HepG2 (cell line): ENCODE data around the gene GAL3ST3. TPM values are rescaled to one million over a fixed set of nuclear protein-coding genes. Genes with fewer than 3 reads are reported as not detected.

Source experiments
- AGO1 ChIP-seq: fragments of 200-400 bp; formaldehyde crosslinking; IDR thresholded peaks from 2 replicates; pipeline ENCODE4 v1.6.1; 2017; ENCODE audit warnings: mild to moderate bottlenecking, low read depth, low read length, moderate library complexity; ENCODE audit not compliant: poor library complexity, severe bottlenecking
- ASH2L ChIP-seq: fragments of 300-600, 200-600 bp; sonication (generic); IDR thresholded peaks from 2 replicates; pipeline ENCODE4 v1.7.0; 2017; ENCODE audit warnings: low read depth, mild to moderate bottlenecking, moderate library complexity, mixed read lengths, low read length; ENCODE audit not compliant: insufficient read length
- HOXA3 ChIP-seq: sonication (generic); formaldehyde crosslinking; IDR thresholded peaks from 2 replicates; pipeline ENCODE4 v1.5.0; 2020; ENCODE audit warnings: missing genetic modification reagents
- KDM4B ChIP-seq: sonication (generic); formaldehyde crosslinking; IDR thresholded peaks from 2 replicates; pipeline ENCODE4 v1.4.0; 2020; ENCODE audit warnings: missing genetic modification reagents
- MEIS2 ChIP-seq: sonication (generic); formaldehyde crosslinking; IDR thresholded peaks from 2 replicates; pipeline ENCODE4 v1.9.0; 2021; ENCODE audit warnings: mild to moderate bottlenecking, missing genetic modification reagents
- NKX3-1 ChIP-seq: sonication (generic); formaldehyde crosslinking; IDR thresholded peaks from 2 replicates; pipeline ENCODE4 v1.5.0; 2020; ENCODE audit warnings: missing genetic modification reagents
- PATZ1 ChIP-seq: sonication (generic); formaldehyde crosslinking; IDR thresholded peaks from 2 replicates; pipeline ENCODE4 v1.4.0; 2020; ENCODE audit warnings: missing genetic modification reagents
- RXRB ChIP-seq: IDR thresholded peaks from 2 replicates; pipeline ENCODE4 v1.6.1; 2016; ENCODE audit warnings: borderline replicate concordance, missing genetic modification reagents, missing compliant biosample characterization
- TP53 ChIP-seq: sonication (generic); formaldehyde crosslinking; conservative IDR thresholded peaks from 2 replicates; pipeline ENCODE4 v1.4.0; 2020; ENCODE audit warnings: missing genetic modification reagents
- ZBTB49 ChIP-seq: sonication (generic); formaldehyde crosslinking; IDR thresholded peaks from 2 replicates; pipeline ENCODE4 v1.4.0; 2020; ENCODE audit warnings: missing genetic modification reagents, borderline replicate concordance
- ZFP82 ChIP-seq: sonication (generic); formaldehyde crosslinking; IDR thresholded peaks from 2 replicates; pipeline ENCODE4 v1.5.1; 2020; ENCODE audit warnings: mild to moderate bottlenecking, missing genetic modification reagents, borderline replicate concordance
- ZNF547 ChIP-seq: sonication (generic); formaldehyde crosslinking; IDR thresholded peaks from 2 replicates; pipeline ENCODE4 v1.5.1; 2020; ENCODE audit warnings: mild to moderate bottlenecking, missing genetic modification reagents
- ZNF670 ChIP-seq: sonication (generic); formaldehyde crosslinking; IDR thresholded peaks from 2 replicates; pipeline ENCODE4 v1.8.0; 2022; ENCODE audit warnings: mild to moderate bottlenecking, missing genetic modification reagents, borderline replicate concordance
- ZSCAN31 ChIP-seq: sonication (generic); formaldehyde crosslinking; IDR thresholded peaks from 2 replicates; pipeline ENCODE4 v1.5.0; 2020; ENCODE audit warnings: low read depth, mild to moderate bottlenecking, missing genetic modification reagents
- polyA plus RNA-seq, 8 experiments: library from polyadenylated mRNA; depleted of rRNA in 3 of 8; stranded (reverse) in 7 of 8; unstranded in 1 of 8; fragments of >200 nt; fragmentation: Illumina TruSeq in 4 of 8; extraction: Trizol in 4 of 8; gene quantifications; 2 replicates each; pipeline versions ENCODE4 v1.2.1 to v1.2.3, GENCODE V29; 2011 to 2016; ENCODE audit warnings: low read depth in 4 of 8, missing spikeins in 1 of 8, mixed read lengths in 1 of 8; ENCODE audit not compliant: insufficient read depth in 1 of 8
- total RNA-seq, 5 experiments: library from RNA; depleted of rRNA; stranded (reverse); fragments of >200 nt; fragmentation: Illumina TruSeq; extraction: Trizol; gene quantifications; 2 replicates each; pipeline ENCODE4 v1.2.3, GENCODE V29; 2016; ENCODE audit warnings: low read depth in 1 of 5
- TF ChIP-seq, protein P1 (sequence below): sonication (generic); formaldehyde crosslinking; IDR thresholded peaks from 2 replicates; pipeline ENCODE4 v1.5.0; 2020; ENCODE audit warnings: missing genetic modification reagents
- TF ChIP-seq, protein P2 (sequence below): sonication (generic); formaldehyde crosslinking; IDR thresholded peaks from 2 replicates; pipeline ENCODE4 v1.4.0; 2020; ENCODE audit warnings: missing genetic modification reagents

GAL3ST3 gene
- total and polyA plus RNA-seq, 2 of the 13 experiments (the other 11 are each of a cell fraction or from before 2014, with no cell fraction given), result not detected

DNA sequence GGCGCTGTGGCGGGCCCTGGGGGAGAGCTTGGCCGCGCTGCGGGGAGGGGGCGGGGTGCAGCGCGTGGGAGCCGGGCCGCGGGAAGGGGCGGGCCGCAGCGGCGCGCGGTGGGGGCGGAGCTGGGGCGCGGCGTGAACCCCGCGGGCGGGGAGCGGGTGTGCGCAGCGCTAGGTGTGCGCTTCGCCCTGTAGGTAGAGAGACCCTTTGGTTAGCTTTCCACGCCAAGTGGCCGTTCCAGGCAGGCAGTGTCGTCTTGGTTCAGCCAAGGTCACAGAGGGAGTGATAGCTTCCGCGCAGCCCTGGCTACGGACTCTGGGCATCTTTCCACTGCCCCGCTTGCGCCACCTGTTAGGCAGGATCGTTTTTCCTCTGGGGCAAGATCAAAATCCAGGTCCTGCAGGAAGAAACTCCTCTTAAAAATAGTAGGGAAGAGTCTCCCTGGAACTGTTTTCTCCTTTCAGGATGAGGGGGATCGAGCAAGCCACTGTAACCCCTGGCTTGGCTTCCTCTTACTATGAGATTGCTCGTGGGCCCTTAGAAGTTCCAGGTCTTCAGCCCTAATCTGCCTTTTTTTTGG lies 46.2 kb downstream of the GAL3ST3 start (continued):
- TF ChIP-seq, protein P1, sequence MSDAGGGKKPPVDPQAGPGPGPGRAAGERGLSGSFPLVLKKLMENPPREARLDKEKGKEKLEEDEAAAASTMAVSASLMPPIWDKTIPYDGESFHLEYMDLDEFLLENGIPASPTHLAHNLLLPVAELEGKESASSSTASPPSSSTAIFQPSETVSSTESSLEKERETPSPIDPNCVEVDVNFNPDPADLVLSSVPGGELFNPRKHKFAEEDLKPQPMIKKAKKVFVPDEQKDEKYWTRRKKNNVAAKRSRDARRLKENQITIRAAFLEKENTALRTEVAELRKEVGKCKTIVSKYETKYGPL (CRISPR knock-in tag), result 0 out of 2 replicates have a peak, but pooled peaks have one; percentile 3
- TF ChIP-seq ZNF547 (CRISPR knock-in tag), result no peak
- no peak for TF ChIP-seq TP53 (CRISPR knock-in tag)
- 0 out of 2 replicates have a peak, but pooled peaks have one; percentile 7 for TF ChIP-seq ZSCAN31 (CRISPR knock-in tag)
- TF ChIP-seq ZBTB49 (CRISPR knock-in tag), result no peak
- TF ChIP-seq NKX3-1, result no peak
- no peak for TF ChIP-seq KDM4B (CRISPR knock-in tag)
- 0 out of 2 replicates have a peak, but pooled peaks have one; percentile 9 for TF ChIP-seq HOXA3 (CRISPR knock-in tag)
- 0 out of 2 replicates have a peak, but pooled peaks have one; percentile 22 for TF ChIP-seq ZFP82
- peak; percentile 34 for TF ChIP-seq AGO1
- 0 out of 2 replicates have a peak, but pooled peaks have one; percentile 7 for TF ChIP-seq RXRB (CRISPR knock-in tag)
- 0 out of 2 replicates have a peak, but pooled peaks have one; percentile 35 for TF ChIP-seq ZNF670 (CRISPR knock-in tag)
- 0 out of 2 replicates have a peak, but pooled peaks have one; percentile 35 for TF ChIP-seq MEIS2 (CRISPR knock-in tag)
- TF ChIP-seq PATZ1 (CRISPR knock-in tag), result 0 out of 2 replicates have a peak, but pooled peaks have one; percentile 10
- TF ChIP-seq ASH2L, result peak; percentile 18
- TF ChIP-seq, protein P2, sequence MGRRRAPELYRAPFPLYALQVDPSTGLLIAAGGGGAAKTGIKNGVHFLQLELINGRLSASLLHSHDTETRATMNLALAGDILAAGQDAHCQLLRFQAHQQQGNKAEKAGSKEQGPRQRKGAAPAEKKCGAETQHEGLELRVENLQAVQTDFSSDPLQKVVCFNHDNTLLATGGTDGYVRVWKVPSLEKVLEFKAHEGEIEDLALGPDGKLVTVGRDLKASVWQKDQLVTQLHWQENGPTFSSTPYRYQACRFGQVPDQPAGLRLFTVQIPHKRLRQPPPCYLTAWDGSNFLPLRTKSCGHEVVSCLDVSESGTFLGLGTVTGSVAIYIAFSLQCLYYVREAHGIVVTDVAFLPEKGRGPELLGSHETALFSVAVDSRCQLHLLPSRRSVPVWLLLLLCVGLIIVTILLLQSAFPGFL (CRISPR knock-in tag), result 0 out of 2 replicates have a peak, but pooled peaks have one; percentile 47
